CD4-positive, alpha-beta T cell treated with Interleukin-4 for 1 hour (primary cell): ENCODE data around the gene WIPF1.
A peak's percentile ranks its signal among the peaks of the same experiment; 100 is the strongest.

Experiments used
- DNase-seq, 2 donors: peaks; one replicate each; pipeline ENCODE4 v3.0.0-alpha.2; 2020 to 2022

Gene WIPF1

GRCh38 chr2:174535083-174535482, 62.5 kb downstream of the WIPF1 start:
- no peak for DNase-seq

- no peak for DNase-seq
Observed at GRCh38 chr2:174529916-174530315, 67.7 kb downstream of the WIPF1 start.

GRCh38 chr2:174527959-174528358, 69.6 kb downstream of the WIPF1 start:
- no peak for DNase-seq

GRCh38 chr2:174527101-174527721, 70.4 kb downstream of the WIPF1 start:
- DNase-seq, result no peak

- DNase-seq, result no peak
Observed at GRCh38 chr2:174524527-174524926, 73.1 kb downstream of the WIPF1 start.

- peak in 1 of 2 donors; percentile 13 for DNase-seq
Observed at GRCh38 chr2:174522553-174522952, 75.1 kb downstream of the WIPF1 start.

- no peak for DNase-seq
Observed at GRCh38 chr2:174518395-174518794, 79.2 kb downstream of the WIPF1 start.

GRCh38 chr2:174516501-174517378, 80.9 kb downstream of the WIPF1 start:
- no peak for DNase-seq

GRCh38 chr2:174512345-174512744, 85.3 kb downstream of the WIPF1 start:
- no peak for DNase-seq

GRCh38 chr2:174511580-174512260, 85.9 kb downstream of the WIPF1 start:
- no peak for DNase-seq

GRCh38 chr2:174510583-174511189, 86.9 kb downstream of the WIPF1 start:
- DNase-seq, result no peak
